Erythroblast (primary cell): ENCODE data around the gene RAB31.

Source experiments
- GATA1 ChIP-seq: IDR thresholded peaks from 2 replicates; pipeline ENCODE4 v1.6.1; 2011; ENCODE audit warnings: low read depth, mild to moderate bottlenecking, control low read depth, low read length, moderate library complexity
- POLR2A ChIP-seq: IDR thresholded peaks from 2 replicates; pipeline ENCODE4 v1.6.1; 2011; ENCODE audit warnings: mild to moderate bottlenecking, low read length

GRCh38 chr18:9774150-9774549, 66.0 kb downstream of the RAB31 start:
- TF ChIP-seq POLR2A (no peak), GATA1 (no peak)
